ENCODE measurements around the gene MAGI1.

Gene MAGI1

GRCh38 chr3:65433480-65433879 lies 605.2 kb downstream of the MAGI1 start:
- H3K27me3 Mint-ChIP-seq = no peaks in the 10 kb centered on the region
- no peaks in the 10 kb centered on the region for H3K9me3 Mint-ChIP-seq
- no peaks in the 10 kb centered on the region for H3K36me3 Mint-ChIP-seq (ENCODE audit: low read depth)
- no peaks in the 10 kb centered on the region for H3K4me1 Mint-ChIP-seq (ENCODE audit: low read depth)
- no peak overlapping the region for H3K27ac Mint-ChIP-seq
- intact Hi-C loops (cut with micrococcal nuclease) = no loop called here
- H3K4me3 Mint-ChIP-seq = no peak overlapping the region

GRCh38 chr3:65432388-65433003 lies 606.2 kb downstream of the MAGI1 start:
- Mint-ChIP-seq H3K27ac (no peak overlapping the region), H3K36me3 (ENCODE audit: low read depth) (no peaks in the 10 kb centered on the region), H3K4me1 (ENCODE audit: low read depth) (no peaks in the 10 kb centered on the region), H3K4me3 (no peak overlapping the region), H3K27me3 (no peaks in the 10 kb centered on the region), H3K9me3 (no peaks in the 10 kb centered on the region)
- intact Hi-C loops (cut with micrococcal nuclease) = no loop called here

GRCh38 chr3:65425880-65426279 lies 612.8 kb downstream of the MAGI1 start:
- intact Hi-C loops (cut with micrococcal nuclease) = no loop called here
- no peaks in the 10 kb centered on the region for H3K36me3 Mint-ChIP-seq (ENCODE audit: low read depth)
- H3K4me1 Mint-ChIP-seq (ENCODE audit: low read depth) = no peaks in the 10 kb centered on the region
- no peak overlapping the region for H3K27ac Mint-ChIP-seq
- H3K9me3 Mint-ChIP-seq = no peaks in the 10 kb centered on the region
- no peaks in the 10 kb centered on the region for H3K27me3 Mint-ChIP-seq
- H3K4me3 Mint-ChIP-seq = no peak overlapping the region

GRCh38 chr3:65422154-65422553 lies 616.6 kb downstream of the MAGI1 start:
- Mint-ChIP-seq H3K27me3 (no peaks in the 10 kb centered on the region), H3K9me3 (no peaks in the 10 kb centered on the region), H3K4me3 (no peak overlapping the region), H3K36me3 (ENCODE audit: low read depth) (no peaks in the 10 kb centered on the region), H3K4me1 (ENCODE audit: low read depth) (no peaks in the 10 kb centered on the region), H3K27ac (no peak overlapping the region)
- intact Hi-C loops (cut with micrococcal nuclease) = no loop called here

GRCh38 chr3:65419233-65419632 lies 619.5 kb downstream of the MAGI1 start:
- intact Hi-C loops (cut with micrococcal nuclease) = no loop called here
- Mint-ChIP-seq H3K9me3 (no peaks in the 10 kb centered on the region), H3K27ac (no peak overlapping the region), H3K4me3 (no peak overlapping the region), H3K4me1 (ENCODE audit: low read depth) (no peaks in the 10 kb centered on the region), H3K36me3 (ENCODE audit: low read depth) (no peaks in the 10 kb centered on the region), H3K27me3 (no peaks in the 10 kb centered on the region)

GRCh38 chr3:65413891-65414290 lies 624.8 kb downstream of the MAGI1 start:
- Mint-ChIP-seq H3K4me3 (no peak overlapping the region), H3K36me3 (ENCODE audit: low read depth) (no peaks in the 10 kb centered on the region)

GRCh38 chr3:65412588-65412987 lies 626.1 kb downstream of the MAGI1 start:
- H3K27me3 Mint-ChIP-seq = no peaks in the 10 kb centered on the region
- H3K9me3 Mint-ChIP-seq = no peaks in the 10 kb centered on the region
- no peak overlapping the region for H3K4me3 Mint-ChIP-seq
- no peaks in the 10 kb centered on the region for H3K36me3 Mint-ChIP-seq (ENCODE audit: low read depth)
- H3K27ac Mint-ChIP-seq = no peak overlapping the region
- intact Hi-C loops (cut with micrococcal nuclease) = no loop called here
- no peaks in the 10 kb centered on the region for H3K4me1 Mint-ChIP-seq (ENCODE audit: low read depth)

More at GRCh38 chr3:65413891-65414290, 624.8 kb downstream of the MAGI1 start:
- Mint-ChIP-seq H3K9me3 (no peaks in the 10 kb centered on the region), H3K27me3 (no peaks in the 10 kb centered on the region), H3K27ac (no peak overlapping the region), H3K4me1 (ENCODE audit: low read depth) (no peaks in the 10 kb centered on the region)
- intact Hi-C loops (cut with micrococcal nuclease) = no loop called here

- Mint-ChIP-seq H3K27ac (no peak overlapping the region), H3K9me3 (no peaks in the 10 kb centered on the region), H3K4me1 (ENCODE audit: low read depth) (no peaks in the 10 kb centered on the region), H3K36me3 (ENCODE audit: low read depth) (no peaks in the 10 kb centered on the region), H3K27me3 (no peaks in the 10 kb centered on the region), H3K4me3 (no peak overlapping the region)
- intact Hi-C loops (cut with micrococcal nuclease) = no loop called here
Observed at GRCh38 chr3:65411367-65411766, 627.4 kb downstream of the MAGI1 start.

GRCh38 chr3:65409176-65409569 lies 629.5 kb downstream of the MAGI1 start:
- Mint-ChIP-seq H3K27ac (no peak overlapping the region), H3K36me3 (ENCODE audit: low read depth) (no peaks in the 10 kb centered on the region), H3K9me3 (no peaks in the 10 kb centered on the region), H3K27me3 (no peaks in the 10 kb centered on the region), H3K4me3 (no peak overlapping the region), H3K4me1 (ENCODE audit: low read depth) (no peaks in the 10 kb centered on the region)
- intact Hi-C loops (cut with micrococcal nuclease) = no loop called here

GRCh38 chr3:65408531-65409175 lies 630.1 kb downstream of the MAGI1 start:
- intact Hi-C loops (cut with micrococcal nuclease) = no loop called here
- no peaks in the 10 kb centered on the region for H3K4me1 Mint-ChIP-seq (ENCODE audit: low read depth)
- H3K9me3 Mint-ChIP-seq = no peaks in the 10 kb centered on the region
- H3K27ac Mint-ChIP-seq = no peak overlapping the region
- no peak overlapping the region for H3K4me3 Mint-ChIP-seq
- H3K36me3 Mint-ChIP-seq (ENCODE audit: low read depth) = no peaks in the 10 kb centered on the region
- no peaks in the 10 kb centered on the region for H3K27me3 Mint-ChIP-seq

GRCh38 chr3:65406470-65406869 lies 632.2 kb downstream of the MAGI1 start:
- H3K27me3 Mint-ChIP-seq = no peaks in the 10 kb centered on the region
- no peak overlapping the region for H3K27ac Mint-ChIP-seq
- no peaks in the 10 kb centered on the region for H3K4me1 Mint-ChIP-seq (ENCODE audit: low read depth)
- H3K36me3 Mint-ChIP-seq (ENCODE audit: low read depth) = no peaks in the 10 kb centered on the region
- H3K9me3 Mint-ChIP-seq = no peaks in the 10 kb centered on the region
- no peak overlapping the region for H3K4me3 Mint-ChIP-seq
- intact Hi-C loops (cut with micrococcal nuclease) = no loop called here

GRCh38 chr3:65402597-65402996 lies 636.1 kb downstream of the MAGI1 start:
- intact Hi-C loops (cut with micrococcal nuclease) = no loop called here
- Mint-ChIP-seq H3K36me3 (ENCODE audit: low read depth) (no peaks in the 10 kb centered on the region), H3K9me3 (no peaks in the 10 kb centered on the region), H3K27me3 (no peaks in the 10 kb centered on the region), H3K4me3 (no peak overlapping the region), H3K27ac (no peak overlapping the region), H3K4me1 (ENCODE audit: low read depth) (no peaks in the 10 kb centered on the region)

- intact Hi-C loops (cut with micrococcal nuclease) = no loop called here
- Mint-ChIP-seq H3K27ac (no peak overlapping the region), H3K27me3 (no peaks in the 10 kb centered on the region)
Observed at GRCh38 chr3:65401359-65402305, 637.1 kb downstream of the MAGI1 start.

GRCh38 chr3:65400899-65401298 lies 637.8 kb downstream of the MAGI1 start:
- intact Hi-C loops (cut with micrococcal nuclease) = no loop called here
- H3K4me1 Mint-ChIP-seq (ENCODE audit: low read depth) = no peaks in the 10 kb centered on the region

More at GRCh38 chr3:65401359-65402305, 637.1 kb downstream of the MAGI1 start:
- Mint-ChIP-seq H3K9me3 (no peaks in the 10 kb centered on the region), H3K4me1 (ENCODE audit: low read depth) (no peaks in the 10 kb centered on the region), H3K4me3 (no peak overlapping the region), H3K36me3 (ENCODE audit: low read depth) (no peaks in the 10 kb centered on the region)

More at GRCh38 chr3:65400899-65401298, 637.8 kb downstream of the MAGI1 start:
- no peaks in the 10 kb centered on the region for H3K27me3 Mint-ChIP-seq
- no peaks in the 10 kb centered on the region for H3K9me3 Mint-ChIP-seq
- H3K36me3 Mint-ChIP-seq (ENCODE audit: low read depth) = no peaks in the 10 kb centered on the region
- H3K27ac Mint-ChIP-seq = no peak overlapping the region
- no peak overlapping the region for H3K4me3 Mint-ChIP-seq
